Bronchial smooth muscle cell (primary cell): Measurements from ENCODE around the gene RNF10. TPM values are rescaled to one million over a fixed set of nuclear protein-coding genes. Genes with fewer than 3 reads are reported as not detected.

Experiments
- total RNA-seq: library from RNA; depleted of rRNA; stranded (reverse); fragments of >200 nt; gene quantifications from 2 replicates; pipeline ENCODE4 v1.2.1, GENCODE V29; 2014

Gene RNF10
- total RNA-seq = 99.9 and 120 TPM in 2 replicates

DNA sequence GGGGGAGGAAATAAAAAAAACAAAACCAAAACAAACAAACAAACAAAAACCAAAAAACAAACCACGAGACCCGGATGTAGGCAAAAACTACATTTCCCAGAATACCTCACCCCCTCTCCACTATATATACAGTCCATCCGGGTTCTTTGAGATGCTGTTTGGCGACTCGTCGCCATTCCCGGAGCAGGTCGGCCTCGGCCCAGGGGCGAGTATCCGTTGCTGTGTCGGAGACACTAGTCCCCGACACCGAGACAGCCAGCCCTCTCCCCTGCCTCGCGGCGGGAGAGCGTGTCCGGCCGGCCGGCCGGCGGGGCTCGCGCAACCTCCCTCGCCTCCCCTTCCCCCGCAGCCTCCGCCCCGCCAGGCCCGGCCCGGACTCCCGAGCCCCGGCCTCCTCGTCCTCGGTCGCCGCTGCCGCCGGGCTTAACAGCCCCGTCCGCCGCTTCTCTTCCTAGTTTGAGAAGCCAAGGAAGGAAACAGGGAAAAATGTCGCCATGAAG, at the start of gene RNF10:
Gene RNF10, plus strand, starts transcription at position 154 of the 500 bp plus-strand sequence. CDS start 456 bp downstream, outside the sequence.

DNA sequence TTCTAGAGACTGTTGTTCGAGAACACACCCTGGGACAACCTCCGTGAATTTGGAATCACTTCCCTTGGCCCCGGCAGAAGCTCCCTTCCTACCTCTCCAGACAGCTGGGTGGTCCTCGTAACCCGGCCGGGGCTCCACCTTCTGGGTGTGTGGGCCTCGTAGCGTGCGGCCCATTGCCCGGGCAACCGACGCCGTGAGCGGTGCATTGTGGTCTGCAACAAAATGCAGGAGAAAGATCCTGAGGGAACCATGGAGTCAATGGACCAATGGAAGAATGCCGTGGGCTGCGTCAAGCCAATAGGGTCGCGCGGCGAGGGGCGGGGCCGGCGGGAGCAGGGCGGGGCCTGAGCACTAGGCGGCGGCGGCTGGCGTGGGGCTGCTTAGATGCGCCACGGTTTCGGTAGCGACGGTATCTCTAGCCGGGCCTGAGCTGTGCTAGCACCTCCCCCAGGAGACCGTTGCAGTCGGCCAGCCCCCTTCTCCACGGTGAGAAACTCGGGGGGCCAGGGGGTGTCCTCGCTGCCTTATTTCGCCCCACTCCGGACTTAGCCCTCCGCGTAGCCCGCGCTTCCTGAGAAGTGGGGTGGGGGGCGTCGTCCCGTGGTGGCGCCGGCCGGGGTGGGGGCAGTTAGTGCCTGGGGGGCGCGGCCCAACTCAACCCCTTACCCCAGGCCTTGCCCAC, 38.3 kb upstream of the RNF10 start, which contains the start of gene DYNLL1:
Gene DYNLL1, plus strand, starts transcription at position 383 of the 682 bp plus-strand sequence. CDS start 309 bp downstream, outside the sequence.

DNA sequence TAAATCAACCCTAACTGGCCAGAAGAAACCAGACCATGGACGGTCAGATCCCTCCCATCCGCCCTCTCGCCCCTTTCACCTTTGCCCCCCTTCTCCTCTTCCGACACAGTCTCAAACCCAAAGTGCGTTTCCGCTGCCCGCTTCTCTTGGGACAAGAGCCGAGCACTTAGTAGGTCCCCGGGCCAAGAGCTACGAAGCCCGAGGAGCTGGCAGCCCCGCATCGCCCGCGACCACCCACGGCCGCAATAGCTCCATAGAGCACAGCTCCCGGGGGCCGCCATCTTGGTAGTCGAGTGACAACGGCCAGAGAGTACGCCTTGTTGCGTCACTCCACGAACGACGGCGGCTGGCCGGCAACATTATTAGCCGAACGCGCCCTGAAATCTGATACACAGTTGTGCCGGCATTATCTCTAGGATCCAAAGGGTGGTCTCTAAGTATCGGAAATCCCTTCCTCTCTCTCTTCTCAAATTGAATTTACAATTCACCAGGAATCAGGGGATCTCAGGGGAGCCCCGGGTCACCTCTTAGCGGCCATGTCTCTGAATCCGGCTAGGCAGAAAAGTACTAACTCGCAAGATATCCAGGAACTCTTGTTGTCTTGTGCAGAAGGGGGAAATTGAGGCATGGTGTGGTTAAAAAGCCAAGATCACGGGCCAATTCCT, 5.2 kb upstream of the RNF10 start, which contains the start of gene COQ5:
Gene COQ5, minus strand, starts transcription at position 298 of the 665 bp plus-strand sequence. Its CDS starts 17 bp downstream, at position 281.

DNA sequence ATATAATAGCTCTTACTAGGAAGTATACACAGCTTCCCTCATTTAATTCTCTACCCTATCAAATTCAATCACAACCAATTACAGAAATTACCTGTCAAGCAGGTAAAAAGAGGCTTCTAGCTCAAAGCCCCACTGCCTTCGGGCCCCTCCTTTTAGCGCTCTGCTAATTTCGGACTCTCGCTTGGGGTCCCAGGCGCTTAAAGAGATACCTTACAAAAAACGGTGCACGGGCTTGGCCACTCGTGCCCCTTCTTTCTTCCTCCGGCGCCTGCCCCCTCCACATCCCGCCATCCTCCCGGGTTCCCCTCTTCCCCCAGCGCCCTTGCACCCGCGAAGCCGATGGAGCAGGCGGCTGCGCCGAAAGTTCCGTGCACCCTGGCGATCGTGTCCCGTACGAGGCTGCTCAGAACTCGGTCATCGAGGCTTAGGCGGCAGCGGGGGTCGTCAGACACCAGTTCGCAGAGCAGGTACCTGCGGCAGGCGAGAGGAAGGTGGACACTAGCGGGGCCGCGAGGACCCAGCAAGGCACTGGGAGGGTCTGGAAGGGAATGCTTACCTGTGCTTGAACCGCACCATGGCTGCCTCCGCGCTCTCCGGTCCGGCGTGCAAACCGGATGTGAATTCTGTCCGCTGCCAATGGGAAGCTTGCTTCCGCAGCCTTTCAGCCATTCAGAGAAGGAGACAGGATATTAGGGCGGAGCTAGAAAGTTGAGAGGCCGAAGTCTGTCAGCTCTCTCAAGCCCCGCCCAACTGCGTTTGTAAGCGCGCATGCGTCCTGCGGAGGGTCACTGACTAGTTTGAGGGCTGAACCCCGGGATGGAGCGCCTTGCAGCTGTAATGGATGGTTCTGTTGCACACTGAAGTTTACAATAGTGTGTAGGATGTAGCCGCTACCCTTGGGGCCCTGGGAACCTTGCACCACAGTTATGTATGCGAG, 46.9 kb downstream of the RNF10 start, which contains the start of gene POP5:
Gene POP5, minus strand, starts transcription at position 616 of the 937 bp plus-strand sequence. Its CDS starts 40 bp downstream, at position 576.

Other genes starting within 250 kb of the RNF10 start
- gene RNU4-2, start 242.5 kb upstream of the RNF10 start, total RNA-seq = 755 and 2,327 TPM in 2 replicates
- 503 and 1,049 TPM in 2 replicates for gene RNU4-1, start 241.1 kb upstream of the RNF10 start, total RNA-seq
- gene SIRT4, start 232.0 kb upstream of the RNF10 start, total RNA-seq = 2.6 and 2.7 TPM in 2 replicates
- 0.17 TPM in 1 of 2 replicates, not detected in the other for gene PLA2G1B, start 206.6 kb upstream of the RNF10 start, total RNA-seq
- gene MSI1, start 165.2 kb upstream of the RNF10 start, total RNA-seq = under 0.01 TPM in 1 of 2 replicates, not detected in the other
- gene COX6A1, start 96.2 kb upstream of the RNF10 start, total RNA-seq = 754 and 795 TPM in 2 replicates
- 21.0 and 32.2 TPM in 2 replicates for gene TRIAP1, start 88.0 kb upstream of the RNF10 start, total RNA-seq
- gene GATC, start 87.9 kb upstream of the RNF10 start, total RNA-seq = 12.2 and 13.6 TPM in 2 replicates
- 185 and 240 TPM in 2 replicates for gene SRSF9, start 64.6 kb upstream of the RNF10 start, total RNA-seq
- gene DYNLL1, start 38.2 kb upstream of the RNF10 start, total RNA-seq = 252 and 406 TPM in 2 replicates
- 30.6 and 47.5 TPM in 2 replicates for gene COQ5, start 5.2 kb upstream of the RNF10 start, total RNA-seq
- 43.2 and 61.9 TPM in 2 replicates for gene POP5, start 47.0 kb downstream of the RNF10 start, total RNA-seq
- 0.16 and 0.17 TPM in 2 replicates for gene CABP1, start 106.3 kb downstream of the RNF10 start, total RNA-seq
- 107 and 122 TPM in 2 replicates for gene MLEC, start 152.8 kb downstream of the RNF10 start, total RNA-seq
- gene UNC119B, start 176.1 kb downstream of the RNF10 start, total RNA-seq = 24.3 and 26.6 TPM in 2 replicates
- 13.3 and 14.3 TPM in 2 replicates for gene ACADS, start 191.5 kb downstream of the RNF10 start, total RNA-seq